RPMI8226 (cell line): ENCODE measurements around the gene OR52B2.
"Not testable (repeated sequence)": the region's sequence is repeated elsewhere in the genome, so short reads cannot be mapped to it uniquely, and the experiment has no call there.

Experiments
- DNase-seq: peaks from one replicate; pipeline ENCODE4 v3.0.0-alpha.2; 2015

OR52B2 gene

DNA sequence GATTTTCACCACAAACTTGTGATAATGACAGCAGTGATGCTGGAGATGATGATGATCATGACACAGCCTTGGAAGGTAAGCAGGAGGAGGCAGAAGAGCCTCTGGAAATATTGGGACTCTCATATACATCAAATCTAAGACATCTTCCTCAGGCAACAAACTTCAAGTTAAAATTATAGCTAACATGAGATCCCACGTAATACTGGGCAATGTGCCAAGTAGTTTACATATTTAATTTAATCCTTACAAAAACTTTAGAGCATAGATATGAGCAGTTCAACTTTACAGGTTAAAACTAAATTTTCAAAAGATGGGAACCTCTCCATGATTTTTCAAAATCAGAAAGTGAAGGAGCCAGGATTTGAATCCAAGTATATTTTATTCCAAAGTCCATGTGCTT is 19.0 kb downstream of the OR52B2 start:
- no peak for DNase-seq

DNA sequence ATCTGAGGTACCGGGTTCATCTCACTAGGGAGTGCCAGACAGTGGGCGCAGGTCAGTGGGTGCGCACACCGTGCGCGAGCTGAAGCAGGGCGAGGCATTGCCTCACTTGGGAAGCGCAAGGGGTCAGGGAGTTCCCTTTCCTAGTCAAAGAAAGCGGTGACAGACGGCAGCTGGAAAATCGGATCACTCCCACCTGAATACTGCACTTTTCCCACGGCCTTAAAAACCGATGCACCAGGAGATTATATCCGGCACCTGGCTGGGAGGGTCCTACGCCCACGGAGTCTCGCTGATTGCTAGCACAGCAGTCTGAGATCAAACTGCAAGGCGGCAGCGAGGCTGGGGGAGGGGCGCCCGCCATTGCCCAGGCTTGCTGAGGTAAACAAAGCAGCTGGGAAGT is 26.4 kb downstream of the OR52B2 start:
- not testable (repeated sequence) for DNase-seq

DNA sequence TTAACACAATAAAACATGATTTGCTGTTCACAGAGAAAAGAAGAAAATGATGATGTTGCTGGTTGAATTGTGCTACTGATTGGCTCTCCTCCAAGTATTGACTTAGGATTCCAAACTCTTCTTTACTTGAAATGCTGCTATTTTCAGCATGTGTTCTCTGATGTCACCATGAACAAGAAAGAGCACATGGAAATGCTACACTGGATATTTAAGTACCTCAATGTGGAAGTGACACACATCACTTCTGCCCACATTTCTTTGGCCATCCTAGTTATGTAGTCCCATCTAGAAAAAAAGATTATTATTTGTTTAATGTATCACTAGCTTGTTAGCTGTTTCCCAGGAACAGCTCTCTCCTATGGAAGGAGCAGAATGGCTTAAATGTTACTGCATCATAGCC is 27.2 kb downstream of the OR52B2 start:
- no peak for DNase-seq

DNA sequence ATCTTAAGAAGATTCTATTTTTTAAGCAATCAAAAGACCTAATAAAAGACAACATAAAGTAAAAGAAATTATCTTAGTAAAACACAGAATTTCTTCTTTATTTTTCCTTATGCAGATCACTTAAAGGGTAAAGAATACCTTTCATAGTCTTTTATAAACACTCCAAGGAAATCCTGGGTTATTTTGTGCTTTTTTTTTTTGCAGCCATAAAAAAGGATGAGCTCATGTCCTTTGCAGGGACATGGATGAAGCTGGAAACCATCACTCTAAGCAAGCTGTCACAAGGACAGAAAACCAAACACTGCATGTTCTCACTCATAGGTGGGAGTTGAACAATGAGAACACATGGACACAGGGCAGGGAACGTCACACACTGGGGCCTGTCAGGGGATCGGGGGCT is 34.2 kb downstream of the OR52B2 start:
- not testable (repeated sequence) for DNase-seq

DNA sequence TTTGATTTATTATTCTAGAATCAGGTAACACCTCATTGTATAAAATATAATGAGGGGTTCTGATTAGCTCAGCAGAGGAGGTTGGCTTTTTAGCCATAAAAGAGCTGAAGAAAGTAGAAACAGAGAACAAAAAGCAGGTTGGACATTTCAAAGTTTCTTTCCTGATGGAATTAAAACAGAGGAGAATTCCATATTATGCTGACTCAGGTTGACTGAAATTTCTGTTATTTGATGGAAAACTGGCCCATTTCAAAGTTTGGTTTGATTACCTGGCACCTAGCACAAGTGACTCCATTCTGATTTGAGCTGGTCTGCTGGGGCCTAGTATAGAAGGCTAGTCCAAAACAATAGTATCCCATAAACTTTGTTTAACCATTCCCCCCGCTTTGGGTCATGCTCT is 37.7 kb downstream of the OR52B2 start:
- DNase-seq: no peak

DNA sequence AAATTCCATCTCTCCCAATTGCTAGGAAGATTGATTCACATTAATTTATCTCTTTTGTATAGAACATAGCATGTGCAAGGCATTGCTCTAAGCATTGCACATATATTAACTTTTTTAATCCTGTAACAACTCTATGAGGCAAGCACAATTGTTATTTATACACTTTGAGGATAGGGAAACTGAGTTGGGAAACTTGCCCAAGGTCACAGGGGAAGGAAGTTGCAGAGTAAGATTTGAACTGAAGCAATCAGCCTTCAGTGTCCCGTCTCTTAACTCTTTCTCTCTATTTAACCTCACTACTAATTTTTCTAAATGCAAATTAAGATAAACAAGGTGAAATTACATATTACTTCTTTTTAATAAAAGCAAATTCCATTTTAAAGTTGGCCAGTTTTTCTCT is 40.5 kb downstream of the OR52B2 start:
- DNase-seq: no peak

DNA sequence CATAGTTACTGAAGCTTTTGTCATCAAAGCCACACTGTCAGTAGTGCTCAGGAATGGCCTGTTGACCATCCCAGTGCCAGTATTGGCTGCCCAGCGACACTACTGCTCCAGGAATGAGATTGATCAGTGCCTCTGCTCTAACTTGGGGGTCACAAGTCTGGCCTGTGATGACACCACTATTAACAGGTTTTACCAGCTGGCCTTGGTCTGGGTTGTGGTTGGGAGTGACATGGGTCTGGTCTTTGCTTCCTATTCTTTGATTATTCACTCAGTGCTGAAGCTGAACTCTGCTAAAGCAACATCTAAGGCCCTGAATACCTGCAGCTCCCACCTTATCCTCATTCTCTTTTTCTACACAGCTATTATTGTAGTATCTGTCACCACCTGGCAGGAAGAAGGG is 41.1 kb downstream of the OR52B2 start:
- no peak for DNase-seq

DNA sequence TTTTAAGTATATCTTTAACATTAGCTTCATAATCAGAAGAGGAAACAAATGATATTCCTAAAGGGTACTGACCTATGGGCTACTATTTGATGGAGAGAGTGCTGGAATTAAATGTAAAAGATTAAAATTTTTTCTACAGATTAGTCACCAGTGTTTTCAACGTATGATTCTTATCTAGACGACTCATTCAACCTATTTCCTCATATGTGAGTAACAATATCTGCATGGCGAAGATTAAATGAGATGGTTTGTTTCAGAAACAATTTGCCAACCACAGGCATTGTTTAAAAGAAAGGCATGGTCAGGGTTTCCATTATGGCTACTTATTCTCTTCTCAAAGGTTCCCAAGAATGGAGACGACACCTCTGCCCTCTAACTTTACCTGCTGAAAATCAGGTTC is 42.2 kb downstream of the OR52B2 start:
- DNase-seq: no peak

DNA sequence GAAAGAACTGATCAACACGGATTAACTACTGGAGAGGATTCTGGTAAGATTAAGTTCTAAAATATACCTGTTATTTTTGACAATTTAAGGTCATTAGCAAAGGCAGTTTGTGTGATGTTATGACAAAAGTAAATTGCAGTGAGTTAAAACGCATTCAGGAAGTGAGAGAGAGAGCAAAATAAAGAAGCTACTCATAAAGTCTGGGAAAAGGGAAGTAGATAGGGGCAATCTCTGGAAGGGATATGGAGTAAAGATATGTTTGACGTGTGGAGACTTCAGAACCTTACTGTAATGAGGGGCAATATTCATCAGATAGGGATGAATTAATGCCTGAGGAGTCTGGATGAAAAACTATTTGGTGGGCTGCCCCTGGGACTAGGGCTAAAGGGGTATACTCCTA is 45.9 kb downstream of the OR52B2 start:
- DNase-seq: no peak
